Parathyroid adenoma (tissue), 2 donors: ENCODE results near the gene TNFSF4.

Experiments used
- H2AFZ ChIP-seq: fragments of 300-600 bp; sonication (generic); one replicate; pipeline ENCODE4 v1.7.0; 2017; ENCODE audit warnings: antibody characterized with exemption, mild to moderate bottlenecking
- H3K27ac ChIP-seq: fragments of 300-600 bp; sonication (generic); one replicate; pipeline ENCODE4 v1.7.0; 2017
- H3K27me3 ChIP-seq: fragments of 300-600 bp; sonication (generic); one replicate; pipeline ENCODE4 v1.7.0; 2017; ENCODE audit warnings: low read length; ENCODE audit not compliant: control insufficient read depth, insufficient read depth
- H3K36me3 ChIP-seq: fragments of 300-600 bp; sonication (generic); one replicate; pipeline ENCODE4 v1.7.0; 2017; ENCODE audit warnings: low read length; ENCODE audit not compliant: control insufficient read depth, insufficient read depth
- H3K4me1 ChIP-seq: fragments of 300-600 bp; sonication (generic); one replicate; pipeline ENCODE4 v1.7.0; 2017; ENCODE audit warnings: control low read depth
- H3K4me2 ChIP-seq: fragments of 300-600 bp; sonication (generic); one replicate; pipeline ENCODE4 v1.7.0; 2017; ENCODE audit warnings: low read length
- H3K4me3 ChIP-seq: fragments of 300-600 bp; sonication (generic); one replicate; pipeline ENCODE4 v1.7.0; 2017; ENCODE audit warnings: low read depth, low read length
- H3K79me2 ChIP-seq: fragments of 300-600 bp; sonication (generic); one replicate; pipeline ENCODE4 v1.7.0; 2017; ENCODE audit warnings: control low read depth
- H3K9ac ChIP-seq: fragments of 300-600 bp; sonication (generic); one replicate; pipeline ENCODE4 v1.7.0; 2017; ENCODE audit warnings: mild to moderate bottlenecking
- H3K9me3 ChIP-seq: fragments of 300-600 bp; sonication (generic); one replicate; pipeline ENCODE4 v1.7.0; 2017; ENCODE audit warnings: low read length; ENCODE audit not compliant: control insufficient read depth
- TF ChIP-seq, protein P1 (sequence below): fragments of 300-600 bp; sonication (generic); IDR thresholded peaks from one replicate; pipeline ENCODE4 v1.7.0; 2017; ENCODE audit warnings: antibody characterized with exemption, mild to moderate bottlenecking
- donor health status: primary hyperparathyroidism.

Gene TNFSF4

GRCh38 chr1:173224280-173224892, 17.3 kb upstream of the TNFSF4 start:
- no peak overlapping the region for H3K4me2 ChIP-seq
- H2AFZ ChIP-seq = no peak overlapping the region
- H3K9me3 ChIP-seq = no peaks in the 10 kb centered on the region
- no peak overlapping the region for H3K9ac ChIP-seq
- no peak overlapping the region for H3K4me3 ChIP-seq
- no peaks in the 10 kb centered on the region for H3K27me3 ChIP-seq
- no peaks in the 10 kb centered on the region for H3K79me2 ChIP-seq
- no peaks in the 10 kb centered on the region for H3K36me3 ChIP-seq
- no peaks in the 10 kb centered on the region for H3K4me1 ChIP-seq
- TF ChIP-seq, protein P1, sequence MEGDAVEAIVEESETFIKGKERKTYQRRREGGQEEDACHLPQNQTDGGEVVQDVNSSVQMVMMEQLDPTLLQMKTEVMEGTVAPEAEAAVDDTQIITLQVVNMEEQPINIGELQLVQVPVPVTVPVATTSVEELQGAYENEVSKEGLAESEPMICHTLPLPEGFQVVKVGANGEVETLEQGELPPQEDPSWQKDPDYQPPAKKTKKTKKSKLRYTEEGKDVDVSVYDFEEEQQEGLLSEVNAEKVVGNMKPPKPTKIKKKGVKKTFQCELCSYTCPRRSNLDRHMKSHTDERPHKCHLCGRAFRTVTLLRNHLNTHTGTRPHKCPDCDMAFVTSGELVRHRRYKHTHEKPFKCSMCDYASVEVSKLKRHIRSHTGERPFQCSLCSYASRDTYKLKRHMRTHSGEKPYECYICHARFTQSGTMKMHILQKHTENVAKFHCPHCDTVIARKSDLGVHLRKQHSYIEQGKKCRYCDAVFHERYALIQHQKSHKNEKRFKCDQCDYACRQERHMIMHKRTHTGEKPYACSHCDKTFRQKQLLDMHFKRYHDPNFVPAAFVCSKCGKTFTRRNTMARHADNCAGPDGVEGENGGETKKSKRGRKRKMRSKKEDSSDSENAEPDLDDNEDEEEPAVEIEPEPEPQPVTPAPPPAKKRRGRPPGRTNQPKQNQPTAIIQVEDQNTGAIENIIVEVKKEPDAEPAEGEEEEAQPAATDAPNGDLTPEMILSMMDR = no peak
- H3K27ac ChIP-seq = no peak overlapping the region

DNA sequence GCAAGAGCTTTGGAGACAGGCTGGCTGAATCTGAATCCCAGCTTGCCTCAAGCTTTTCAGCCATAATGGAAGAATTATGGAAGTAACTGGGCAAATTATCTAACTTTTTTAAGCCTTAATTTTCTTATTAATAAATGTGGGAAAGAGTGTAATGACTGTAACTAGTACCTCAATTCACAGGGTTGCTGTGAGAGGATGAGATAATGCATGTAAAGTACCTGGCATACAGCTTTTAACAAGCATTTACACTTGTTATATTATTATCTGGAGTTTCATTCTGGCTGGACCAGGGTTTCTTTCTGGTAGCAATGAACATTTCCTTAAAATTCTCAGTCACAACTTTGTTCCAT, 15.9 kb upstream of the TNFSF4 start:
- no peaks in the 10 kb centered on the region for H3K9me3 ChIP-seq
- no peaks in the 10 kb centered on the region for H3K36me3 ChIP-seq
- no peak overlapping the region for H2AFZ ChIP-seq
- no peak overlapping the region for H3K4me2 ChIP-seq
- no peak overlapping the region for H3K27ac ChIP-seq
- H3K79me2 ChIP-seq = no peaks in the 10 kb centered on the region
- H3K4me1 ChIP-seq = no peaks in the 10 kb centered on the region
- H3K4me3 ChIP-seq = no peak overlapping the region
- TF ChIP-seq, protein P1 = no peak
- H3K9ac ChIP-seq = no peak overlapping the region
- H3K27me3 ChIP-seq = no peaks in the 10 kb centered on the region

DNA sequence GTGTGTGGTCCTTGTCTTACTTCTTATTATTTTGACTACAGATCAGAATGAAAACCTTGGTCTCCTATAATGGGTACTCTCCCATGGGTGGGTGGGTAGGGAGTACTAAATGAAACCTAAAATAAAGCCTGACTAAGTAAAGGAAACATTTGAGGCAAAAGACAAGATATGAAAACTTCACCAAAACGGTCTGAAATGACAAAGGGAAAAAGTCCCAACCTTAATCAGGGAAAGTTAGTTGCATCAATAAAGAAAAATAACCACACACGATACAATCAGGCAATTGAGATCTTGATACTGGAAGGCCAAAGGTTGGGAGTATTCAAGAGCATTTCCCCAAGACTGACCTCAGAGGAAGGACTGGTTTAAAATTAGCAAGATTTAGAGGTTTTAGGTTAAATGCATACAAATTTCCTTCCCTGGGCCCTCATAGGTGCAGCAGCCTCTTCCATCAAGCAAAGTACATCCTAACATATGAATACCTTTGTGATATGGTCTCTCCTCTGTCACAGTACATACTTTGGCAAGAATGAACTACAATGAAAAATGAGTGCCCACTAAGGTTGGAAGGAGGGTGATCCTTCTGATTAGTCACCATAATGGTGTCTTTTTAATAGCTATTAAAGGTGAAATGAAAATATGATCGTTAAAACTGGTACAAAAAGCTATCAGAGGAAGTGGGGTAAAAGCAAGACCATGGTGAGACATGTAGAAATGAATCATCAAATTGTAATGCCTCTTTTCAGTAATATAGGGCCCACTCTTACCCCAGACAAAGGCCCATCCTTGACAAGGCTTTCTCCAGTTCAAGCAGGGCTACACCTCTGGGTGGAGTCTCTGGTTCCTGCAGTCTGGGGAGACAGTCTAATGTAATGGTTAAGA, 15.3 kb upstream of the TNFSF4 start:
- no peaks in the 10 kb centered on the region for H3K36me3 ChIP-seq
- H3K4me2 ChIP-seq = no peak overlapping the region
- no peak overlapping the region for H3K27ac ChIP-seq
- H3K79me2 ChIP-seq = no peaks in the 10 kb centered on the region
- no peaks in the 10 kb centered on the region for H3K4me1 ChIP-seq
- H3K4me3 ChIP-seq = no peak overlapping the region
- TF ChIP-seq, protein P1 = no peak
- no peaks in the 10 kb centered on the region for H3K27me3 ChIP-seq
- H3K9ac ChIP-seq = no peak overlapping the region
- no peak overlapping the region for H2AFZ ChIP-seq
- H3K9me3 ChIP-seq = no peaks in the 10 kb centered on the region

DNA sequence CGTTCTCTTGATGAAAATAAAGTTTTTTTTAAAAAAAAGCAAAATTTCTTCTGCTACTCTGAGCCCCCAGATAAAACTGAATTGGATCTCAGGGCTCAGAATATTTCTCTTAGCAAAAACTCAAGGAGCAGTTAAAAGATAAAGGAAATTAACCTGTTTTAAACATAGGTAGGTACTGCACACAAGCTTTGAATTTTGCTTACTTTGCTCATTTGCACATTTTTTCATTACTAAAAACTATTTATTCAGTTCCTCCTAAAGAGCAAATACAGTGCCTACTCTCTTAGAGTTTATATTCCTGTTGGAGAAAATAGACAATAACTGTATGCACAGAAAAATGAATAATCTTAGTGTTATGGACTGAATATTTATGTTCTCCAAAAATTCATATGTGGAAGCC, 13.0 kb upstream of the TNFSF4 start:
- H3K4me1 ChIP-seq = no peaks in the 10 kb centered on the region
- H3K4me3 ChIP-seq = no peak overlapping the region
- H3K27me3 ChIP-seq = no peaks in the 10 kb centered on the region
- H3K9ac ChIP-seq = no peak overlapping the region
- TF ChIP-seq, protein P1 = no peak
- H2AFZ ChIP-seq = no peak overlapping the region
- H3K79me2 ChIP-seq = no peaks in the 10 kb centered on the region
- H3K27ac ChIP-seq = no peak overlapping the region
- H3K9me3 ChIP-seq = no peaks in the 10 kb centered on the region
- H3K4me2 ChIP-seq = no peak overlapping the region
- H3K36me3 ChIP-seq = no peaks in the 10 kb centered on the region
